Astrocyte (in vitro differentiated cells and primary cell): ENCODE results near the gene CARD18. TPM values are rescaled to one million over a fixed set of nuclear protein-coding genes. Genes with fewer than 3 reads are reported as not detected.

Experiments
- DNase-seq: peaks from one replicate; pipeline ENCODE4 v3.0.0-alpha.2; 2010; ENCODE audit warnings: low read depth
- FAIRE-seq: peaks from 2 replicates; lab custom pipeline; 2011; peaks lifted over from hg19 to GRCh38; lab: Jason Lieb, UNC
- H2AFZ ChIP-seq: 2 replicates; pipeline ENCODE4 v1.6.0; 2012; ENCODE audit warnings: low read depth, low read length, inconsistent platforms
- H3K27ac ChIP-seq: 2 replicates; pipeline ENCODE4 v1.5.1; 2011; ENCODE audit warnings: low read depth, low read length, inconsistent platforms
- H3K27me3 ChIP-seq: 2 replicates; pipeline ENCODE4 v1.6.0; 2011; ENCODE audit warnings: low read length, inconsistent platforms; ENCODE audit not compliant: insufficient read depth
- H3K36me3 ChIP-seq: 2 replicates; pipeline ENCODE4 v1.5.1; 2011; ENCODE audit warnings: low read length, inconsistent platforms; ENCODE audit not compliant: insufficient read depth
- H3K4me1 ChIP-seq: 2 replicates; pipeline ENCODE4 v1.5.1; 2011; ENCODE audit warnings: low read length, inconsistent platforms; ENCODE audit not compliant: insufficient read depth
- H3K4me2 ChIP-seq: 2 replicates; pipeline ENCODE4 v1.6.0; 2012; ENCODE audit warnings: low read length, inconsistent platforms
- H3K4me3 ChIP-seq: 2 replicates; pipeline ENCODE4 v1.5.1; 2011; ENCODE audit warnings: low read depth, mild to moderate bottlenecking, low read length, inconsistent platforms; ENCODE audit not compliant: insufficient read depth
- H3K79me2 ChIP-seq: 2 replicates; pipeline ENCODE4 v1.6.0; 2012; ENCODE audit warnings: mild to moderate bottlenecking, low read length, inconsistent platforms; ENCODE audit not compliant: insufficient read depth
- H3K9ac ChIP-seq: 2 replicates; pipeline ENCODE4 v1.6.0; 2012; ENCODE audit warnings: mild to moderate bottlenecking, low read length, inconsistent platforms
- H3K9me3 ChIP-seq: 2 replicates; pipeline ENCODE4 v1.5.1; 2012; ENCODE audit warnings: low read depth, mild to moderate bottlenecking, low read length, inconsistent platforms; ENCODE audit not compliant: insufficient read depth
- H4K20me1 ChIP-seq: 2 replicates; pipeline ENCODE4 v1.6.0; 2012; ENCODE audit warnings: low read length, inconsistent platforms; ENCODE audit not compliant: insufficient read depth
- H3K27ac Mint-ChIP-seq: one replicate; pipeline ENCODE4 v1.8.0; 2021; ENCODE audit warnings: mild to moderate bottlenecking, mixed read lengths; ENCODE audit not compliant: unreplicated experiment
- H3K27me3 Mint-ChIP-seq: one replicate; pipeline ENCODE4 v1.8.0; 2021; ENCODE audit warnings: low read depth, mixed read lengths; ENCODE audit not compliant: unreplicated experiment
- H3K36me3 Mint-ChIP-seq: one replicate; pipeline ENCODE4 v1.8.0; 2021; ENCODE audit warnings: low read depth, mixed read lengths; ENCODE audit not compliant: unreplicated experiment
- H3K4me1 Mint-ChIP-seq: one replicate; pipeline ENCODE4 v1.8.0; 2021; ENCODE audit warnings: low read depth, mixed read lengths; ENCODE audit not compliant: unreplicated experiment
- H3K4me3 Mint-ChIP-seq: one replicate; pipeline ENCODE4 v1.8.0; 2021; ENCODE audit warnings: mild to moderate bottlenecking, moderate library complexity, mixed read lengths; ENCODE audit not compliant: unreplicated experiment
- H3K9me3 Mint-ChIP-seq: one replicate; pipeline ENCODE4 v1.8.0; 2021; ENCODE audit warnings: mild to moderate bottlenecking, mixed read lengths; ENCODE audit not compliant: unreplicated experiment
- CTCF ChIP-seq: IDR thresholded peaks from 2 replicates; pipeline ENCODE4 v1.5.1; 2011; ENCODE audit warnings: low read depth, mild to moderate bottlenecking, inconsistent platforms, low read length, moderate library complexity; ENCODE audit not compliant: insufficient read depth
- EZH2 ChIP-seq: IDR thresholded peaks from 2 replicates; pipeline ENCODE4 v1.6.1; 2012; ENCODE audit warnings: mild to moderate bottlenecking, low read length, inconsistent platforms; ENCODE audit not compliant: insufficient read depth
- total RNA-seq: library from RNA; stranded (reverse); gene quantifications from 2 replicates; pipeline ENCODE4 v1.2.1, GENCODE V29; 2021

Gene CARD18
- total RNA-seq, 1 donor from 2014 or later: not detected

GRCh38 chr11:105164208-105164607, 24.6 kb upstream of the CARD18 start:
- TF ChIP-seq CTCF (no peak), EZH2 (no peak)
- Mint-ChIP-seq H3K9me3 (no peaks in the 10 kb centered on the region), H3K27ac (no peak overlapping the region), H3K4me3 (no peak overlapping the region), H3K27me3 (no peaks in the 10 kb centered on the region), H3K36me3 (no peaks in the 10 kb centered on the region), H3K4me1 (peaks cover 5% of the 10 kb centered on the region)
- H4K20me1 ChIP-seq: no peaks in the 10 kb centered on the region
- no peaks in the 10 kb centered on the region for H3K79me2 ChIP-seq
- H3K4me3 ChIP-seq: no peak overlapping the region
- no peaks in the 10 kb centered on the region for H3K36me3 ChIP-seq
- no peaks in the 10 kb centered on the region for H3K27me3 ChIP-seq
- FAIRE-seq (no peak), DNase-seq (no peak)
- no peak overlapping the region for H3K4me2 ChIP-seq
- H3K9ac ChIP-seq: no peak overlapping the region
- H3K4me1 ChIP-seq: no peaks in the 10 kb centered on the region
- H3K27ac ChIP-seq: no peak overlapping the region
- no peak overlapping the region for H2AFZ ChIP-seq
- no peaks in the 10 kb centered on the region for H3K9me3 ChIP-seq

- no peaks in the 10 kb centered on the region for H3K4me1 ChIP-seq
- no peaks in the 10 kb centered on the region for H4K20me1 ChIP-seq
- H3K4me3 ChIP-seq: no peak overlapping the region
- FAIRE-seq (no peak), DNase-seq (no peak)
- no peak overlapping the region for H3K4me3 Mint-ChIP-seq
- H3K27ac ChIP-seq: no peak overlapping the region
- H3K9me3 Mint-ChIP-seq: no peaks in the 10 kb centered on the region
- H3K27me3 Mint-ChIP-seq: no peaks in the 10 kb centered on the region
- H3K27ac Mint-ChIP-seq: no peak overlapping the region
- TF ChIP-seq CTCF: no peak
- no peak for TF ChIP-seq EZH2
- H3K36me3 Mint-ChIP-seq: no peaks in the 10 kb centered on the region
- no peaks in the 10 kb centered on the region for H3K9me3 ChIP-seq
- H3K4me2 ChIP-seq: no peak overlapping the region
- H3K36me3 ChIP-seq: no peaks in the 10 kb centered on the region
- no peaks in the 10 kb centered on the region for H3K27me3 ChIP-seq
- no peaks in the 10 kb centered on the region for H3K79me2 ChIP-seq
- no peaks in the 10 kb centered on the region for H3K4me1 Mint-ChIP-seq
- H3K9ac ChIP-seq: no peak overlapping the region
- no peak overlapping the region for H2AFZ ChIP-seq
These were observed 22.9 kb upstream of the CARD18 start for GRCh38 chr11:105162506-105162905.

GRCh38 chr11:105158436-105158835, 18.9 kb upstream of the CARD18 start:
- Histone ChIP-seq H3K79me2 (no peaks in the 10 kb centered on the region), H3K27ac (no peak overlapping the region), H4K20me1 (no peaks in the 10 kb centered on the region), H2AFZ (no peak overlapping the region), H3K36me3 (no peaks in the 10 kb centered on the region), H3K9me3 (no peaks in the 10 kb centered on the region), H3K4me1 (no peaks in the 10 kb centered on the region), H3K27me3 (no peaks in the 10 kb centered on the region), H3K9ac (no peak overlapping the region), H3K4me3 (no peak overlapping the region), H3K4me2 (no peak overlapping the region)
- H3K4me1 Mint-ChIP-seq: no peaks in the 10 kb centered on the region
- DNase-seq (no peak), FAIRE-seq (no peak)
- no peaks in the 10 kb centered on the region for H3K9me3 Mint-ChIP-seq
- H3K27ac Mint-ChIP-seq: no peak overlapping the region
- no peaks in the 10 kb centered on the region for H3K36me3 Mint-ChIP-seq
- no peaks in the 10 kb centered on the region for H3K27me3 Mint-ChIP-seq
- TF ChIP-seq EZH2: no peak
- TF ChIP-seq CTCF: no peak
- H3K4me3 Mint-ChIP-seq: no peak overlapping the region
